Retina (tissue), 1 donor: Measurements from ENCODE around the gene VAV2.

Source experiments
- DNase-seq: peaks from one replicate; pipeline ENCODE4 v3.0.0-alpha.2; 2016

VAV2 gene

GRCh38 chr9:133718563-133719315 lies 273.4 kb downstream of the VAV2 start:
- DNase-seq: no peak

GRCh38 chr9:133717113-133718031 lies 274.8 kb downstream of the VAV2 start:
- no peak for DNase-seq

GRCh38 chr9:133716564-133717112 lies 275.5 kb downstream of the VAV2 start:
- DNase-seq: no peak

DNA sequence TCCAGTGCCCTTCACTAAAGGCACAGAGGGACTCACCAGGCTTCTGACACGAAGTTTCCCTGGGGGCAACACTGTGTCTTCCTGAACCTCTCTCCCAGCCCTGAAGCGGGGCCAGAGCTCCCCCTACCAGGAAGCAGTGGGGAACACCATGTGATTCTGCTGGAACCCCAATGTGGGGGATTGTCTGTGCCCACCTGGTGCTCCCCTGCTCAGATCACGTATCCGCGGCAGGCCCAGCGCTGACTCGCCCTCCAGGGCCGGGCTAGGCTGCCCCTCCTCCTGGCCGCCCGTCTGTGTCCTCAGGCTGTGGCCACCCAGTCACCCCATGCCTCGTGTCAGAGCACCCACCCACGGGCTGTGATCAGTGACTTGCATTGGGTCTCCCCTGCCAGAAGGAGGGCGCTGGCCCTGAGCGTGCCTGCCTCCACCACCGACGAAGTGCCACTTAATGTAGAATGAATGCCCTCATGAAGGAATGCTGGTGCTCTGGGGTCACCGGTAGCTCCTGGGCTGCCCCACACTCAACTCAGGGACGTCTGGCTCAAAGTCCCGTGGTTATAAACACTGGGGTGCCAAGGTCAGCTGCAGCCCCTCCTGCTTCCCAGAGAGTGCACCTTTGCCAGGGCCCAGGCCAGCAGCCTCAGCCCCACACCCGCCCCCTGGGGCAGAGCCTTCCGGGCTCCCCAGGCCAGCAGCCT lies 276.1 kb downstream of the VAV2 start:
- peak; percentile 46 for DNase-seq

DNA sequence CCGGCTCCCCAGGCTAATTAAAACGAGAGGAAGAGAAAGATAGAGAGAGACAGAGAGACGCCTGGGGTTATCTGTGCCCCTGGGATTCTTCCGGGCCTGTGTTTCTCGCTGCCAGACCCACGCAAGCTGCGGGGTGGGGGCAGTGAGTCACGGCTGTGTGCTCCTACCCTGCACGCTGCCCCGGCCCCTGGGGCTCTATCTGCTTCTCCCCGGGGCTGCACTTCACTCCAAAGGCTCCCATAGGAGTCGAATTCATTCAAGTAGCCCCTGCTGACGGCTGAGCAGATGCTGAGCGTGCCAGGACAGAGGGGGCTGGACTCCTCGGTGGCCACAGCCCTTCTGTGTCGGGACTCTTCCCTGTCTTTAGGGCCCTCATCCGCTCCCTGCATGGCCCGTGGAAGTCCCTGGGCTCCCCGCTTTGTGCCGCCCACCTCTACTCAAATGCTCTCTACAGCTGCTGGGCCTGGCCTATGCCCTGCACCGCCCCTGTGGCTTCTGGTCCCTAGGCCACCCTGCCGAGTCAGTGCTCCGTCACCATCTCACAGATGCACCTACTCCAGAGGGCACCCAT lies 276.7 kb downstream of the VAV2 start:
- no peak for DNase-seq

GRCh38 chr9:133714606-133715294 lies 277.4 kb downstream of the VAV2 start:
- DNase-seq: peak; percentile 12

- no peak for DNase-seq
These were observed 278.1 kb downstream of the VAV2 start for GRCh38 chr9:133713960-133714495.

DNA sequence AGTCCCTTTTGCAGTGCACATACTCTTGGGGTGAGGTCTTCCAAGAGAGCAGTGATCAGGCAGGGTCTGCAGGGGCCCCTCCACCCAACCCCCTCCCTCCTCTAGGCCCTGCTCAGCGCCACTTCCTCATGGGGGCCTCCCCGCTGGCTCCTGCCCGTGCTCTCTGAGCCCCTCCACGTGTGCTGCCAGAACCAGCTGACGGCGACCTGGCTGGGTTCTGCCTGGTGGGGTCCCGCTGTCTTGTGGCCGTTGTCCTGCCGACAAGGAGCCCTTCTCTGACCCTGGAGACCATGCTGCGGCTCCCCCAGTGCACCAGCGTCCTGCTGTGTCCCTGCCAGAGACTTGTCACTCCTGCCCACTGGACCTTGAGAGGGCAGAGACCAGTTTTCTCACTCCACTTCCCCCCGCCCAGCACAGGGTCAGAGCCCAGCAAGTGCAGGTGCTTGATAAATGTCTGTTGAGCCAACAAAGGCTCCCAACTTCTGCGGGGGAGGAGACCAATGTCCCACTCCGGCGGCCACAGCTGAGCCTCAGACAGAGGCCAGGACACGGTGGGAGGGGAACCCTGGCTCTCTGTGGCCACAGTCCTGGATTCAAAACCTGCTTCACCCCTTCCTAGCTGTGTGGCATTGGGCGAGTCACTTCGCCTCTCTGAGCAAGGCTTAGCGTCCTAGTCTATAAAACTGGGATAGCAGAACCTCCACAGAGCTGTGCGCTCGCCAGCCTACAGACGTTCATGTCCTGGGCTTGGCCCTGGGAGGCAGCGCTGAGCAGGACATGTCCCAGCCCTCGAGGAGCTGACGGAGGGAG lies 278.8 kb downstream of the VAV2 start:
- DNase-seq: peak; percentile 25

DNA sequence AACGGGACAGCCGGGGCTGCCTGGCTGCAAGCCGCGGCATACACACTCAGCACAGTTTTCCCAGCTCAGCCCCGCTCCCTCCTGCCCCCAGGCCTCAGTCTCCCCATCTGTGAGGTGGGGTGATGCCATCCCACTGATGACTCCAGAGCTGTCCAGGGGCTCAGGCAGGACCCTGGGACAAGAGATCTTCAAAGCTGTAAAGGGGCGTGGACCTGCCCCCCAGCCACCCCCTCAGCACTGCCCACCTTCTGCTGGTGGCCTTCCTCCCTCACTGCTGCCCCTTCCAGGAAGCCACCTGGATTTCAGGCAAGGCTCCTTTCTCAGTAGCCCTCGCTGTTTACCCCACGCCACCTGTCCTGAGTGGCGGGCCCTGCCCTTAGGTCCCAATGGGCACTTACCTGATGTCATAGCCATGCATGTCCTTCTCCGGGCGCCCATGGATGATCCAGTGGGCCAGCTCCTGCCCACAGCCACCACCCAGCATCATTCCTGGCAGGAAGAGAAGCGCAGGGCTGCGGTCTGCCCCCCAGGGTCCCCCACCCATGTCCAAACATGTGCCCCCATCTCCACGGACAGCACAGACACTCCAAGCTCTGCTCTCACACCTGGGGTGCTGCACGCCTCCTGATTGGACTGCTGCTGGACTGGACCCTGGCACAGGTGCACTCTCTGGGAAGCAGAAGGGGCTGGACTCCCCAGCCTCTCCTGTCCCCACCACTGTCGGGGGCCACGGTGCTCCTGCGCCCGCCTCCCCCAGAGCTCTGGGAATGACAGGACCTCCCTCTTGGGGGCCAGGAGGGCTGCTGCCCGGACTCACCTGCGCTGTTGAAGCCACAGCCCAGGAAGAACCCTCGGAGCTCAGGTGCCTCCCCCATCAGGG lies 279.7 kb downstream of the VAV2 start:
- no peak for DNase-seq
